GM11168 (cell line): ENCODE results near the gene GGNBP2.
"Not testable (repeated sequence)": the region's sequence is repeated elsewhere in the genome, so short reads cannot be mapped to it uniquely, and the experiment has no call there.

Experiments
- in situ Hi-C: fragments of 300-500 bp; cut with MboI; formaldehyde crosslinking; loops from one replicate; pipeline ENCODE4 v1.12.0; 2022; ENCODE audit warnings: low sequenced_read_pairs; ENCODE audit not compliant: unreplicated experiment

GGNBP2 gene, protein sequence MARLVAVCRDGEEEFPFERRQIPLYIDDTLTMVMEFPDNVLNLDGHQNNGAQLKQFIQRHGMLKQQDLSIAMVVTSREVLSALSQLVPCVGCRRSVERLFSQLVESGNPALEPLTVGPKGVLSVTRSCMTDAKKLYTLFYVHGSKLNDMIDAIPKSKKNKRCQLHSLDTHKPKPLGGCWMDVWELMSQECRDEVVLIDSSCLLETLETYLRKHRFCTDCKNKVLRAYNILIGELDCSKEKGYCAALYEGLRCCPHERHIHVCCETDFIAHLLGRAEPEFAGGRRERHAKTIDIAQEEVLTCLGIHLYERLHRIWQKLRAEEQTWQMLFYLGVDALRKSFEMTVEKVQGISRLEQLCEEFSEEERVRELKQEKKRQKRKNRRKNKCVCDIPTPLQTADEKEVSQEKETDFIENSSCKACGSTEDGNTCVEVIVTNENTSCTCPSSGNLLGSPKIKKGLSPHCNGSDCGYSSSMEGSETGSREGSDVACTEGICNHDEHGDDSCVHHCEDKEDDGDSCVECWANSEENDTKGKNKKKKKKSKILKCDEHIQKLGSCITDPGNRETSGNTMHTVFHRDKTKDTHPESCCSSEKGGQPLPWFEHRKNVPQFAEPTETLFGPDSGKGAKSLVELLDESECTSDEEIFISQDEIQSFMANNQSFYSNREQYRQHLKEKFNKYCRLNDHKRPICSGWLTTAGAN

DNA sequence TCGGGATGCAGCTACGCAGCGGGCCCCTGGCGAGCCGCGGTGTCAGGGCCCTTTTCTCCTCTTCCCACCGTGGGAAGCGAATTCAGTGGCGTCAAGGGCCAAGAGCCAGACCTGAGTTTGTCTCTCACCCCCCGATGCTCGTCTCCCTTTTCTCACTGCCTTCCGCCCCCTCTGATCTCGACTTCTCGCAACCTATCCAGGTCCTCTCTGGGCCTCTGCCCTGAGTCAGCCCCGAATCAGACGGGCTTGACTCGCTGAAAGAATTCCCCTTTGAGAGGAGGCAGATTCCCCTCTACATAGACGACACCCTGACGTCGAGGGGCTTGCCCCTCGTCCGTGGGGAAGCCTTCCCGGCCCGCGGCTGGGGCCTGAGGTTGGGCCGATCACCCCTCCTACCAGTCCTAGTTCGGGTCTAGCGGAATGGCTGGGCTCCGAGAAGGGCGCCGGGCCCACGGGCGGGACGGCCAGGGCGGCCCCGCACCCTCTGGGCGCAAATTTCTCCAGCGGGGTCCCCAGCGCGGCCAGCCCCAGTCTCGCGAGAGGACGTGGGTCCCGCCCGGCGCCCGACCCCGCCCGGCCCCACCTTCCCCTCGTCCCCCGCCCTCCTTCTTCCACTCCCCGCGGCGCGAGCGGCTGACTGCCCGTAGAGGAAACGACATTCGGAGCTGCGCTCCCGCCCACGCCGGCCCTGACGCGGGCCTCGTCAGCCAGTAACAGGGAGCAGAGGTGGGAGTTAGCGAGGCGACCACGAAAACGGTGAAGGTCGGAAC is at the start of gene GGNBP2:
TSS of gene GGNBP2 (plus strand) at position 613 of the 770 bp plus-strand sequence. CDS start 806 bp downstream, outside the sequence.
- in situ Hi-C loops = no loop called here

DNA sequence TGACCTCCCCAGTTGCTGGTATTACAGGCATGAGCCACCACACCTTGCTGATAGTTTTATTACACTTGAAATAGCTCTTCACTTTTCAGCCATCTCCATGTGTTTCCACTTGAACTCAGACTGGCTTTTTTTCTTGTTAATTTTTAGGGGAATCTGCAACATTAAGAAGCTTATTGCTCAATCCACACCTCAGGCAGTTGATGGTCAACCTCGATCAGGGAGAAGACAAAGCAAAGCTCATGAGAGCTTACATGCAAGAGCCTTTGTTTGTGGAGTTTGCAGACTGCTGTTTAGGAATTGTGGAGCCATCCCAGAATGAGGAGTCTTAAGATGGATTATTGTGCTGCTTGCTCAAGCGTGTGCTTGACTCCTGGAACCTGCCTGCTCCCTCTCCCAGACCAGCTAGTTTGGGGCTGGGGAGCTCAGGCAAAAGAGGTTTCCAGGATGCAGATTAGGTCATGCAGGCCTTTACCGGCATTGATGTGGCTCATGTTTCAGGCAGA is 49.6 kb upstream of the GGNBP2 start:
- in situ Hi-C loops = loop anchor here (25.0 kb wide), 1 partner anchor 283 kb away; the partner anchor contains the start of gene CCL4L2

DNA sequence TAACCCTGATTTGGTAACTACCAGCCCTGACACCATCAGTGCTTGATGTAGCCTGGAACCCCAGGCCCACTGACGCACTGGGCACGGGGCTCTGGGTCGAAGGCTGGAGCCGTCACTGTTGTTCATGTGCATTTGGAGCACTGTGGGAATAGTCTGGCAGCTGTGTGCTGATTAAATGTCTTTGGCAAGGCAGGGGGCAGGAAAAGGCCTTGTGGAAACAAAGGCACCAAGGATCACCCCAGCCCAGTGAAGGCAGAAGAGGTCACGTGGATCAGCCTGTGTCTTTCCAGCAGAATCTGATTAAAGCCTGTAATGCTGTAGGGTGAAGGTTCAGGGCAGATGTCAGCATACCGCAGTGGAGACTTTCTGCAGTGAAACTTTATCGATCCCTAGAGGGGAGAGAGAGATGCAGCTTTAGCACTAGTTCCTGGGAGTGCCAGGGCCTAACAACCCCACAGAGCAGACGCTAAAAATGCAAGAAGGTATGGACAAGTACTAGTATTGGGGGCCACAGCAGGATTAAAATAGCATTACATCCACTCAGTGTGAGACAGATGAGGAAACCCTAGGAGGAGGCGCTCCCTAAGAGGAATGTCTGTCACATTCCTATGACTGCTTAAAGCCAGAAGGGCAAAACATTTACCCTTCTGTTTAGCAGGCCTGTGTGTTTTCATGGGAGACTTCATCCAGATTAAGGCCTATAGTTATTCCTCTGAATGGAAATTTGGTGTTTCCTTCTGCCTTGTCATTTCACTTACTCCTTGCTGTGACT is 48.5 kb upstream of the GGNBP2 start:
- in situ Hi-C loops = loop anchor here (25.0 kb wide), 1 partner anchor 284 kb away; the partner anchor contains the start of gene CCL4L2

DNA sequence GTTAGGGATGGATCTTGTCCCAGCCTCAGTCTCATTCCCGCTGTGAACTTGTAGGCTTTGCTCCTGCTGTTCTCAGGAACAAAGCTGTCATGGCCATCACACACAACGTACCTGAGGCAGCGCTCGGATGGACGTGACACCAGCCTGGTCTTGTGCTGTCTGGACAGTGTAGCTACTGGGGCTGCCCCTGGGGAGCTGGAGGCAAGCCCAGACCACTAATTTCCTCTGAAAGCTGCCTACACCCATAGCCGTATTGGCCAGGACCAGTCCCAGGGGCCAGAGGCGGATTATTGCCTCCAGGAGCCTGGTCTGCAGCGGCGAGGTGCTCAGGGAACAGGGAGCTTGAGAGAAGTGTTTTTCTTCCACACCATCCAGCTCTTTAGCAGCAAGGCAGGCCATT is 46.6 kb upstream of the GGNBP2 start:
- in situ Hi-C loops = loop anchor here (25.0 kb wide), 1 partner anchor 286 kb away; the partner anchor contains the start of gene CCL4L2

DNA sequence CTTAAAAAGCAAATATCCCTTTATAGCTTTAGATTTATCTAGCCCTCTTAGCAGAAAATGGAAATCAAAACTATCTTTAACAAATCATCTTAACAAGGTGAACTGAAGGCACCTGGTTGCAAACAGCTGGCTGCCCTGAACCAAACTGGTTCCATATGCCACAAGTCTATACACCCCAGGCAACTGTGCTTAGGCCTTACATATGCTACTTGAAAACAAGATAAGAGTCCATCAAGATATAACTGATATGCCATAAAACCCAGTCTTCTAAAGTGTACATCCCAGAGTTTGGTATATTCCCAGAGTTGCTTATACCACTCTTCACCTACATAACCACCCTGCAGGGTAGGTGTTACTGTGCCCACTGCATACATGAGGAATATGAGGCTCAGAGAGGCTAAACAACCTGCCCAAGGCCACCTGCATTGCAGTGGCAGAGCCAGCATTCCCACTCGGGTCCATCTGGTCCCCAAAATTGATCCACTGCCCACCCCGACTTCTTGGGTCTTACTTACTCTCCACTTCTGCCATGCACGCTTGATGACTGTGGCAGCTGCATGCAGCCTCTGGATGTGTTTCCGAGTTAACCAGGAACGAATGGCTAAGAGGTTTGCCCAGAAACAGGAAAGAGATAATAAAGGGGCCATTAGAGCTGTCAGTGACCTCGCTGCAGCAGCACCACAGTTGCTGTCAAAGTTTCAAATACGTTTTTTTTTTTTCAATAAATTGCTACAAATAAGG is 46.0 kb upstream of the GGNBP2 start:
- in situ Hi-C loops = loop anchor here (25.0 kb wide), 1 partner anchor 286 kb away; the partner anchor contains the start of gene CCL4L2

DNA sequence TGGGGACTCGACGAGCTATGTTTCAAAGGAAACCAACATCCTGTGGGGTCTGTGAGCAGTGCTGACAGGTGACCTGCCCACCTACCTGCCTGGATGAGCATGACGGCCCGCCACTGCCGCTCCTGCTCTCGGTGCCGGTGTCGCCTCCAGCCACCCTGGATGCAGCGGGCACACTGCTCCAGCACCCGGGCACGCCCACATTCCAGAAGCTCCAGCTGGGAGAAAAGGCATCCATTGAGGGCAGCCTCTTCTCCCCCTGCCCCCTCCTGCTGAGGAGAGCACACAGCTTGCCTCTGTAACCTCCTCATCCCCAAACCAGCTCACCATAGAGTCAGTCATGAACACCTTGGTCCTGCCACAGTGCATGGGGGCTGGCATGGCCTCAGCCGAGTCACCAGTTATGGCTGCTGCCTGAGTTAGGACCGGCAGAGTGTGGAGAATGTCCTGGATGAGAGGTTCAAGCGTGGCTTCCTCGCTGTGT is 43.9 kb upstream of the GGNBP2 start:
- in situ Hi-C loops = no loop called here

DNA sequence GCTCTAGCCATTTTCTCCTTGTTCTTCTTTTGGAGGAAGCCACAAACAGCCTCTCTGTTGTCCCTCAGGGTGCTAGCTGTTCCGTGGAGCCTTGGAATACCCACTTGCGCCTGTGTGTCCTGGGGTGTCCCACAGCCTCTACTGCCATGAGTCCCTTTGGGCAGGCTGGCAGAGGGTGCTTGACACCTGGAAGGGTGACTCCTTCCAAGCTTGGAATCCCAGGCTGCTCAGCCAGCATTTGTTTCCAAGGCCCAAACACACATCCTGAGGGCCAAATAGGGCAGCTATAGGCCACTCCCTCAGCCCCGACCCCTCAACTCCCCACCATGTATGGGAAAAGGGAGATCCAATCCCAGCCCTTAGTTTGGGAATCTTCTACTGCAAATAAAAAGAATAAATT is 43.4 kb upstream of the GGNBP2 start:
- in situ Hi-C loops = no loop called here

DNA sequence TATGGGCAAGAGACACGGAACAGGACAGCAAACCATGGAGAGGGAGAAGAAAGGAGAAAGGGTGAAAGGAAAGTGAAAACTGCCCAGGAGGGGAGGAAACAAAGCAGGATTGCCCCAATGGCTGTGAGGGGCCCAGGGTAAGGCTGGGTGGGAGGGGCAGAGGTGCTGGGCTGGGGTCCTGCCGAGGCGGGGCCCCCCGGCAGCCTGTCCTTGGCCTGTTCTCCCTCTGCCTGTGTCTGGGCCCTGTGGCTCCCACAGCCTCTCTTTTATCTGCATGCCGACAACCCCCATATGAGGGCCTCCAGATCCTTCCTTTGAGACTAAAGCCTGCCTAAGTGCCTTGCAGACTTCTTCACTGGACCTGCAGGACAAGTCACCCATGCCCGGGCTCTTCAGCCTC is 42.8 kb upstream of the GGNBP2 start:
- in situ Hi-C loops = no loop called here

DNA sequence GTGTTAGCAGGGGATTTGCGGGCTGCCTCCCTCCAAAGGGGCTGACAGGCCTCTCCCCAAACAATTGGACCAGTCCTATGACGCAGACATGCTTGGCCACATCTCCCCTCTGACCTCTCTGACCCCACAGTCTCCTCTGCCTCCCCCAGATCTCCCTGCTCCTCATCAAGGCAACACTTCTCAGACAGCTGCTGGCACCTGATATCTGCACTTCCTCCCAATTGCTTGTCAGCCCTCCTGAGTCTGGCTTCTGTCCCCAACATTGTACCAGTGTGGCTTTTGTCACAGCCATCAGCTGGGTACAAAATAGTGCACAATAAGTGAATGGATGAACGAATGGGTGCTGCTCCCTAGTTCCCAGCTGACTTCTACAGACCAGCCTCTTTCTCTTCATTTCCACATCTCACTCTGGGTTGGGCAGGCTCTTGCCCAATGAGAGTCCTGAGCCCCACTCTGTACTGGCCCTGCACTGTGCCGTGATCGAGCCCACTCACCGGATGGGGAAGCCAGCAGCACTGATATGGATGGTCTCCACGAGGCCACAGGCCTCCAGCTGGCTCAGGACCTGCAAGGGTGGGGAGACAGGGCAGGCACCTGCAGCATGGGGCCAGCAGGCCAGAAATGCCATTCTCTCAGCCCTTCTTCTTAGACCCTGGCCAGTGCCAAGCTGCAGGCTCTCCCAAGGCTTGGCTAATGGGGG is 41.1 kb upstream of the GGNBP2 start:
- in situ Hi-C loops = no loop called here

DNA sequence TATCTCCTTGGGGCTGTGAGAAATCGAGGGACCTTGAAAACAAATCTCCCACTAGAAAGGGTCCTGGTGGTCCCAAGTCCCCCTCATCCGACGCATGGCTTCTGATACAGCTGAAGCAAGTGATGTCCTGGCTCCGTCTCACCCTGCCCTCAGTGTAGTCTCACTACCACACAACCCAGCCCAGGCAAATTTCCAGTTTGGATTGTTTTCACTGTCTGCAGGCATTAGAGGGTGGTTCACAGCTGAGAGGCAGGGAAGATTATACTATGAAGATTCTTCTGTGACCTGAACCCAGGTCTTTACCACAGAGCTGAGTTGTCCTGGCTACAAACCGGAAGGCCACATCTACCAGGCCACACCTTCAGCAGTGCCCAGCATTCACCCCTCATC is 40.6 kb upstream of the GGNBP2 start:
- in situ Hi-C loops = no loop called here

DNA sequence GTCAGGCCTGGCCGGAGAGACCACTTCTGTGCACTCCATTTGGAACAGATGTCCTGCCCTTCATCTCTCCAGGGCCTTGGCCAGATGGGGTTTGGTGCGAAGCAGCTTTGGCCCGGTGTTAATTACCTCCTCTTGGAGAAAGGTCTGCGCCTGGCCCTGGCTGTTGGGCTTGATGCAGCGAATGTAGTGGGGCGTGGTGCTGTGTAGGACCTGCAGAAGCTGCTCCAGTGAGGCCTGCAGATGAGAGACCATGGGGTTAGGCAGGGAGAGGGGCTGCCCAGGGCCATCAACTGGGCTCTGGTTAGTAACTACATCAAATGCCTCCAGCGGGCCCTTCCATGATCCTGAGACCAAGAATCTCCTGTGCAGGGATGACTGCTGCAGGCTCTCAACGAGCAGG is 39.5 kb upstream of the GGNBP2 start:
- in situ Hi-C loops = no loop called here

DNA sequence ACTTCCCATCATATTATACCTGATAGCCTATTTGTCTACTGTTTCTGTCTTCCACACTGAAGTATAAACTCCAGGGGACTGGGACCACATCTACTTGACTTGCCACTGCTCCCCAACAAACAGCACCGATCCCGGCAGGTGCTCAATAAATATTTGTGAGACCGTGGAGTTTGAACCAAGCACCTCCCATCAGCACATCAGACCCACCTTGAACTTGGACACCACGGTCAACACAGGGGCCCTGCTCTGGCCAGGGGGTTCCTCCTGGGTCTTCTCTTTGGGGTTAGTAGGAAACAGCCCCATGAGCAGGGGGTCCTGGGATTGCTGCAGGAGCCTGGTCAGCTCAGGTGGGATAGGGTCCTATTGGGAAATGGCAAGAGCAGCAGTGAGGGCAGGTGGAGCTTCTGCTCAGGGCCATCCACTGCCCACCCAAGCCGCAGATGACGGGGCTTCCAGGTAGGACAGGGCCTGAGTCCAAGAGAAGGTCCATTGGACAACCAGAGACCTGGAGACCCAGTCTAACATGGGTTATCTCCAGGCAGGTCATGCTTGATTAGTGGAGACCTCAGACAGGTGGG is 38.4 kb upstream of the GGNBP2 start:
- in situ Hi-C loops = no loop called here

DNA sequence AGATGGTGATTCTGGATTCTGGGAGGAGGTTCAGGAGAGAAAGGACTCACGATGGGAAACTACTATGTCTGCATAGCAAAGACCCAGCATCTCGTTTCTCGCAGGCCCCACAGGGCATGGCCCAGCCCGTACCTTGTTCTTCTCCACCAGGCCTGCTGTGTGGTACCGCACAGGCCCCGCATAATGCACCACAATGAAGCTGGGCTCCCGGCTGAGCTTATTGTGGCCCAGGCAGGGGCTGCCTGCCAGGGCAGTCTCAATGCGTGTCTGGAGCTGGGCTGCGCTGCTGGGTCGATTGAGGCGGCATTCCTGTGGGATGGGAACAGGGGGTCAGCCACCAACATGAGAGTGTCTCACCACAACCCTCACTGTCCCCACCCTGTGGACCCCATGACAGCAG is 37.9 kb upstream of the GGNBP2 start:
- in situ Hi-C loops = no loop called here

DNA sequence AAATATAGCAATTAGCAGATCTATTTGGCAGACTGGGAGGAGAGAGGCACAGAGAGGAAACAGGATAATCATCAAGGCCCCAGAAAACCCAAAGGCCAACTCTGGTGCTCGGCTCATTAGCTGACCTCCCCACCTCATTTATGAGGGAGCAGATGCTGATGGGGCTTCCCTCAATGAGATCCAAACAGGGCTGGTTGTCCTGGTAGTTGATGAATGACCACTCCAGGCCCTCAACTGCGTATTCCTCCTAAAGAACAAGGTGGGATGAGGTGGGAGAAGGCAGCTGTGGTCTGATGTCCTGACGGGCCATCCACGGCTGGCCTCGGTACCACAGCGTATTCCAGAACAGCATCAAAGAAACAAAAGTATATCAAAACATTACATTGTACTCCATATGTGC is 37.5 kb upstream of the GGNBP2 start:
- in situ Hi-C loops = no loop called here

DNA sequence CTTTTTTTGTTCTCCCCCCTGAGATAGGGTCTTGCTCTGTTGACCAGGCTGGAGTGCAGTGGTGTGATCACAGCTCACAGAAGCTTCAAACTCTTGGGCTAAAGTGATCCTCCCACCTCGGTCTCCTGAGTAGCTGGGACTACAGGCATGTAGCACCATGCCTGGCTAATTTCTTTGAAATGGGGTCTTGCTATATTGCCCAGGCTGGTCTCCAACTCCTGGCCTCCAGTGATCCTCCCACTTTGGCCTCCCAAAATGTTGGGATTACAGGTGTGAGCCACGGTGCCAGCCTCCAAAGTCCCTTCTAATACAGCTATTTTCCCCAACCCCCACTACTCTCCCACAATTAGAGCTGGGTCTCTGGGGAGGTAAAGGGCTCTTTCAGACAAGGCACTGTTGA is 36.3 kb upstream of the GGNBP2 start:
- in situ Hi-C loops = not testable (repeated sequence)

DNA sequence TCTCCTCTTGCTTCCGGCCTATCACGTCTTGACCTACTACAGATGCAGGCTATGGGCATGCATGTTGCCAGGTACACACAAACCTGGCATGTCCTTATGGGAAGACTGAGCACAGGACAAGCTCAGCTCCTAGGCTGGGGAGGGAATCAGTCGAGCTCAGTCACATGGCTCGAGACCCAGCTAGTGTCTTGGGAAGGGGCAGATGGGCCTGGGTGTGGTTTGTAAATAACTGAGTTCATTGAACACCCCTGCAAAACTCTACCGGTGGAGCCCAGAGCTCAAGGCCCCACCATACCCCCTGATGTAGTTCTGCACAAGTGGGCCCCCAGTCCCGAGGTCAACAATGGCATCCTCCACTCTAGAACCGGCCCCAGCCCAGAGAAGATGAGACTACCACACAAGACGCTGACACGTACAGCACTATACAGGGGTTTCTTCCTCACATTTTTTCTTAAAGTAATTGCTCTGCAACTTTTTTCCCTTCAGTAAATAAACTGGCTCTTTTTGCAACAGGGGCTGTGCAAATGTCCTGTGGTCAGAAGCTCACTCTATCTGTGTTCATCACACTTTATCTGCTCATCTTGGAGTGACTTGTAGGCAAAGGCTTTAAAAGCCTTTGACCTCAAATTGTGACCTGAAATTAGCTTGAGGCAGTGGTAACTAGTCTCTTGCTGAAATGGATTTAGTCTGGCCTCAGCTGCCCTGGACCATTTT is 35.3 kb upstream of the GGNBP2 start:
- in situ Hi-C loops = no loop called here

DNA sequence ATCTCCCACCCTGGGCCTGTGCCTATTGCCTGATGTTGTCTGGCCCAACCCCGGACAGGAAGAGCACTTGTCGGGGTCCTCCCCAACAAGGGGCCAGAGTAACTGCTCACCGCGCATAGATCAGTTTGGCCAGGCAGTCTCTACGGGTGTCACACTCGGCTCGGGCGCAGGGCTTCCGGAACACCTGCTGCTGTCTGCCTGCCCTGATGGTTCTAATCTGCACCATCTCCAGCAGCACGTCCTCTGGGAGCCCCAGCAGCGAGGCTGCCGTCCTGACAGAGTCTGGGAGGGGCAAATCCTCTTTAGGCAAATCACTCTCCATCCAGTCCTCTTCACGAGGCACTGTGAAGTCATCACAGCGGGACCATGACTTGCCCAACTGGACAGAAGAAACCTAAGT is 34.1 kb upstream of the GGNBP2 start:
- in situ Hi-C loops = no loop called here
